HEK293T (cell line): ENCODE results near the gene ATXN7.
A peak's percentile ranks its signal among the peaks of the same experiment; 100 is the strongest.

Experiments
- CTCF ChIA-PET: fragments of 350-600 bp; formaldehyde crosslinking; extraction: SDS; loops from one replicate; lab custom pipeline; 2021; ENCODE audit warnings: antibody characterized with exemption, inconsistent platforms; lab: Yijun Ruan, JAX
- POLR2A ChIA-PET: fragments of 350-600 bp; formaldehyde crosslinking; extraction: SDS; loops from one replicate; lab custom pipeline; 2020; ENCODE audit warnings: antibody characterized with exemption, inconsistent platforms; lab: Yijun Ruan, JAX
- DNase-seq: peaks from one replicate; pipeline ENCODE4 v3.0.0; 2012; ENCODE audit warnings: mixed read lengths; ENCODE audit errors: extremely low spot score
- ARNT ChIP-seq: fragments of 450-650 bp; IDR thresholded peaks from 2 replicates; pipeline ENCODE4 v1.6.1; 2017; ENCODE audit warnings: mild to moderate bottlenecking
- BHLHE40 ChIP-seq: fragments of 450-650 bp; IDR thresholded peaks from 2 replicates; pipeline ENCODE4 v1.6.1; 2016; ENCODE audit warnings: mild to moderate bottlenecking, moderate library complexity, borderline replicate concordance
- CTBP1 ChIP-seq: fragments of 450-650 bp; IDR thresholded peaks from 2 replicates; pipeline ENCODE4 v1.6.1; 2016; ENCODE audit warnings: borderline replicate concordance
- ELF4 ChIP-seq: fragments of 450-650 bp; IDR thresholded peaks from 2 replicates; pipeline ENCODE4 v1.6.1; 2017; ENCODE audit warnings: antibody characterized with exemption
- FOXA1 ChIP-seq: fragments of 450-650 bp; IDR thresholded peaks from 2 replicates; pipeline ENCODE4 v1.6.1; 2016; ENCODE audit warnings: mild to moderate bottlenecking
- FOXK2 ChIP-seq: fragments of 450-650 bp; IDR thresholded peaks from 2 replicates; pipeline ENCODE4 v1.6.1; 2016; ENCODE audit warnings: mild to moderate bottlenecking
- FOXM1 ChIP-seq: fragments of 450-650 bp; IDR thresholded peaks from 2 replicates; pipeline ENCODE4 v1.6.1; 2017; ENCODE audit warnings: mild to moderate bottlenecking, borderline replicate concordance
- HDGF ChIP-seq: fragments of 450-650 bp; IDR thresholded peaks from 2 replicates; pipeline ENCODE4 v1.6.1; 2017; ENCODE audit warnings: antibody characterized with exemption, borderline replicate concordance
- L3MBTL2 ChIP-seq: fragments of 450-650 bp; conservative IDR thresholded peaks from 2 replicates; pipeline ENCODE4 v1.6.1; 2016; ENCODE audit warnings: mild to moderate bottlenecking
- LEF1 ChIP-seq: fragments of 450-650 bp; IDR thresholded peaks from 2 replicates; pipeline ENCODE4 v1.6.1; 2017; ENCODE audit warnings: mild to moderate bottlenecking, borderline replicate concordance
- NFRKB ChIP-seq: fragments of 450-650 bp; IDR thresholded peaks from 2 replicates; pipeline ENCODE4 v1.6.1; 2016; ENCODE audit warnings: mild to moderate bottlenecking, moderate library complexity
- SP1 ChIP-seq: fragments of 450-650 bp; IDR thresholded peaks from 2 replicates; pipeline ENCODE4 v1.6.1; 2017
- SUZ12 ChIP-seq: fragments of 450-650 bp; IDR thresholded peaks from 2 replicates; pipeline ENCODE4 v1.6.1; 2016; ENCODE audit warnings: mild to moderate bottlenecking
- TARDBP ChIP-seq: fragments of 450-650 bp; IDR thresholded peaks from 2 replicates; pipeline ENCODE4 v1.6.1; 2016
- ZNF384 ChIP-seq: fragments of 450-650 bp; IDR thresholded peaks from 2 replicates; pipeline ENCODE4 v1.6.1; 2016
- TF ChIP-seq, protein P1 (sequence below): fragments of 450-650 bp; IDR thresholded peaks from 2 replicates; pipeline ENCODE4 v1.6.1; 2016

The ATXN7 gene

DNA sequence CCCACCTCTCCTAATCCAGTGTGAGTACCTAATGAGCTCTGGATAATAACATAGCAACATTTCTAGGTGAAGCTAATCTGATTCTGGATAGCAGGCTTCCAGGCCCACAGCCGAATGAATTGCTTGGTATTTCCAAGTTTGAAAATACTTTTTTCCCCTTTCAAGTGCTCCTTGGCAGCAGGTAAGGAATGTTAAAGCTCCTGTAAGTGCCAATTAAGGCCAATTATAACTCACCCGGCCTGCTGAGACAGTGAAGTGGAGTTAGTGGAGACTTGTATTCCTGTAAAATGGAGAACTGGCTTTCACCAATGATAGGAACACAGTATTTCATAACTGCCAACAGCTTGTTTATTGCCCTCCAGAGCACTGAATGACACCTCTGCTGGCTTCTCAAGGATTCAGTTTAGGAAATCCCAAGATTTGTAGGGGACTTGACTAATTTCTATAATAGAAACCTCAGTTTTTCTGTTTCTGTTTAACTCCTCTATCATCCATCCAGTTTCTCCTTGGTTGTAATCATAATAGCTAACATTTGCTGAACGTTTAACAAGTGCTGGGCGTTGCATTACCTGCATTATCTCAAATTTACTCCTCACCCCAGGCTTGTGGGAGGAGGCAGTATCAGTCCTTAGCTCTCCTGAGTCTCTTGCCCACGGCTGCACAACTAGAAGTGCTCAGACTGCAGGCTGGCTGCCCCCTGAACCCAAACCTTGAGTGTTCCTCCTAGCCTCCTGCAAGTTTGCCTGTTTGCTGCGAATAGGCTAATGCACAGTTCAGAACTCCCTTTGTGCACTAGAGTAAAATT lies 101.2 kb downstream of the ATXN7 start:
- no peak for DNase-seq

DNA sequence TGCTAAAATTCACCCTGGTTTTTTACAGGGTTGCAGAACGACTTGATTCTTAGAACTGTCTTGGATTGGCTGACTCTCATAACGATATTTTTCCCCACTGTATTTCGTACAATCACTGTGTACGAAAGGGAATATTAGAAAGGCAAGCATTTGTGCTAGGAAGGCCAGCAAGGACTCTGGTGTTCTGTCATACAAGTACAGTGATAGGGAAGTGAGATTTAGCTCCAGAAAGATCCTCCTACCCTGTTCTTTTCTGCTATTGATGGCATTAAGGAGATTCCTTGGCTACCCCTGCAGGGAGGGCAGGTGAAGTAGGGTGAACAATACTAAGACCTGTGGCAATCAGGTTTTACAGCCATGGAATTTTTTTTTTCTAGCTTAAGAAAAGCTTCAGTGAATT lies 102.3 kb downstream of the ATXN7 start:
- TF ChIP-seq, protein P1, sequence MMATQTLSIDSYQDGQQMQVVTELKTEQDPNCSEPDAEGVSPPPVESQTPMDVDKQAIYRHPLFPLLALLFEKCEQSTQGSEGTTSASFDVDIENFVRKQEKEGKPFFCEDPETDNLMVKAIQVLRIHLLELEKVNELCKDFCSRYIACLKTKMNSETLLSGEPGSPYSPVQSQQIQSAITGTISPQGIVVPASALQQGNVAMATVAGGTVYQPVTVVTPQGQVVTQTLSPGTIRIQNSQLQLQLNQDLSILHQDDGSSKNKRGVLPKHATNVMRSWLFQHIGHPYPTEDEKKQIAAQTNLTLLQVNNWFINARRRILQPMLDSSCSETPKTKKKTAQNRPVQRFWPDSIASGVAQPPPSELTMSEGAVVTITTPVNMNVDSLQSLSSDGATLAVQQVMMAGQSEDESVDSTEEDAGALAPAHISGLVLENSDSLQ, result no peak
- TF ChIP-seq CTBP1 (no peak), ELF4 (no peak), FOXM1 (no peak), TARDBP (no peak), NFRKB (no peak), BHLHE40 (no peak), ZNF384 (no peak), ARNT (no peak), SP1 (no peak)
- ChIA-PET CTCF (no interaction called here), POLR2A (no interaction called here)
- DNase-seq, result no peak

More for the DNA sequence above, 101.2 kb downstream of the ATXN7 start:
- POLR2A ChIA-PET, result no interaction called here
- TF ChIP-seq ELF4 (no peak), LEF1 (no peak)
- TF ChIP-seq, protein P1, result peak; percentile 55
- CTCF ChIA-PET, result interaction anchor here (0.9 kb wide), 1 partner anchor 14 kb away, joined by 3 read pairs; no protein-coding TSS in a partner anchor

DNA sequence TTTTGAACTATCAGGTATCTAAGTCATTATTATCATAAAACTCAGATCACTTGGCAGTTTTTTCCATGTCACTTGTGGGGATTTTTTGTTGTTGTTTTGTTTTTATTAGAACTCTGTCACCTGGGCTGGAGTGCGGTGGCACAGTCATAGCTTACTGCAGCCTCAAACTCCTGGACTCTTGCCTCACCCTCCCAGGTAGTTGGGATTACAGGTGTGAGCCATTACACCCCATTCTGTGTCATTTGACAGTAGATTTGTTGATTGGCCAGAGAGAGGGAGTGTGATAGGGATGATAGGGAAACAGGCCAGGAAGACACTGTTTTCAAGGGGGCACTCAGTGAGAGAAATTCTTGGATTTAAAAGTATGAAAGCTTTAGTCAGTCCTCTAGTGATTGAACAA lies 103.2 kb downstream of the ATXN7 start:
- no peak for TF ChIP-seq CTBP1
- TF ChIP-seq BHLHE40, result no peak
- TF ChIP-seq FOXA1, result no peak
- no peak for TF ChIP-seq FOXM1
- no peak for TF ChIP-seq ZNF384
- no peak for TF ChIP-seq HDGF
- TF ChIP-seq, protein P1, result no peak
- no peak for TF ChIP-seq LEF1
- TF ChIP-seq NFRKB, result no peak
- TF ChIP-seq ELF4, result no peak
- CTCF ChIA-PET, result no interaction called here
- POLR2A ChIA-PET, result no interaction called here
- DNase-seq, result no peak

DNA sequence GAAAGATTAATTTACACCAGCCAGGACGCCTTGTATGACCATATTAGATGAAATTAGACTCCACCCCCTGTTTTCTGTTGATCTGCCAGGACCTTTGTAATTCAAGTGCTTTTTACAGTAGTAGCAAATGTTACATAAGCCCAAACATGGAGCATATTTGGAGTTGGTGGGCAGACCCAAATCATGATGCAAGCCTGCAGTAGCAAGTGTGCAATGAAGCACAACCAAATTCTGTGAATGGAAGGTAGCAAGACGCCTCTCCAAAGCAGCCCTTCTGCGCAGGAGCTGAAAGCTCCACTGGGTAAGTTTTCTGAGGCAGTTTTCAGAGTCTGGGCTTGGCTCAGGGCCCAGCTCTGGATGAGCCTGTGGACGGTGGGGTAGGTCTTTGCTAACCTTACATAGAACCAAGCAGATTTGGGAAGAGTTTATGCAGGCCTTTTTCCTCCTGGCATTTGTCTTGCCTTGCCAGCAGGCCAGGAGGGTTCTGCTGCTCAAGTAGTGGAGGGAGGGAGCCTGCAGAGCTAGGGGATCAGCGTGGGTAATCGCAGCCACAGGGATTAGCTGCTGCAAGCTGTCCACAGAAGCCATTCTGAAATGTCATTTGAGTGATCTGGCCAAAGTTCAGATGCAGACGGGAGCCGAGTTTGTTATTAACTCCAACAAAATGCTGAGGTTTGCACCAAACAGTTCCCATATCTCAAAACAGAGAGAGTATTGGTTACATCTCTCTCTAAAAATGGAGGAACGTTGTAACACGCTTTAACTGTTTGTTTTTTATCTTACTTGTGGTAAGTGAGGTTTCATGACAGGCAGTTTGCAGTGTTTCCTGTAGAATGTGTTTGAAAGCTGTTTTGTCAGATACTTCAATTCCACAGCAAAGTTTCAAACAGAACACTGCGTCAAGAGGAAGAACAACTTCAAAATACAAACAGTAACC lies 104.3 kb downstream of the ATXN7 start:
- ChIA-PET POLR2A (no interaction called here), CTCF (interaction anchor here (0.5 kb wide), 1 partner anchor 1786 kb away, joined by 4 read pairs; no protein-coding TSS in a partner anchor)
- DNase-seq, result peak; percentile 12

DNA sequence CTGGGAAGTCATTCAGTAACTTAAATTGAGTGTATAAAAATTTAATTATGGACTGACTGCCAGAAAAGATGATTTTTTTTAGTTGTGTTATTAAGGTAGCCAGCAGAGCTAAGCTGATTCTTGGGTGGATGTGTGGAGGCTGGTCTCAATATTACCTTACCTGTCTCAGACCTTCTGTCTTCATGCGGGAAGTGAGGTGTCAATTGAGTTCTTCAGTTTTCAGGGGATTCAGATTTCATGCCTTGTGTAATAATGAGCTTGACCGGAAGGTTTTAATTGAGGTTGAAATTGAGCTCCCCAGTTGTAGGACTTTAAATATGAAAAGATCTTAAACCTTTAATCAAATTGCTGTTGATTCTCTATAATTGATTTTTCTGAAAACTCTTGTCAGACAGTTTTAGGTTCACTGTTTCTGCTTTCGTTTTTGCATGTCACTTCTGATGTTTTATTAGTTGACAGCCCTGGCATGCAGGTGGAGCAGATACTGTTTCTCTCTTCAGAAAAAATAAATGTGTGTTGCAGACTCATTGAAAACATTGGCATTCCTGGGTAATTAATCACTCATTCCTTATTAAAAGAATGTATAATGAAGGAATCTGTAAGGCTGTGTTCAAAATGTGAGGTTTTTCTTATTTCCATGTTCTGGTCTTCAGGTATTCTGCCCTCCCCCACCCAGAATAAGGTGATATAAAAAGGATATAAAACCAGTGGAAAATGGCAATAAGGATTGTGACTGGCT lies 105.1 kb downstream of the ATXN7 start:
- TF ChIP-seq CTBP1 (no peak), FOXK2 (no peak), ARNT (no peak), L3MBTL2 (no peak), ELF4 (no peak), FOXM1 (no peak), NFRKB (no peak), LEF1 (no peak), BHLHE40 (no peak), FOXA1 (no peak), SUZ12 (no peak), ZNF384 (no peak), SP1 (no peak), TARDBP (no peak), HDGF (no peak)
- TF ChIP-seq, protein P1, result no peak
- ChIA-PET CTCF (no interaction called here), POLR2A (no interaction called here)
- DNase-seq, result no peak

More for the DNA sequence above, 104.3 kb downstream of the ATXN7 start:
- TF ChIP-seq FOXK2 (no peak), ARNT (no peak), CTBP1 (no peak), L3MBTL2 (no peak), LEF1 (no peak)
